HepG2 (cell line): ENCODE measurements around the gene METTL27. TPM values are rescaled to one million over a fixed set of nuclear protein-coding genes. Genes with fewer than 3 reads are reported as not detected.
A peak's percentile ranks its signal among the peaks of the same experiment; 100 is the strongest.

ENCODE experiments used
- CC2D1A ChIP-seq: sonication (generic); formaldehyde crosslinking; IDR thresholded peaks from 2 replicates; pipeline ENCODE4 v1.8.1; 2023; ENCODE audit warnings: mild to moderate bottlenecking, missing genetic modification reagents
- HDAC2 ChIP-seq: sonication (generic); formaldehyde crosslinking; IDR thresholded peaks from 2 replicates; pipeline ENCODE4 v1.4.0; 2020; ENCODE audit warnings: missing genetic modification reagents
- MED1 ChIP-seq: sonication (generic); formaldehyde crosslinking; IDR thresholded peaks from 2 replicates; pipeline ENCODE4 v1.4.0; 2020; ENCODE audit warnings: missing genetic modification reagents
- SRSF9 ChIP-seq: fragments of 200-400 bp; formaldehyde crosslinking; IDR thresholded peaks from 2 replicates; pipeline ENCODE4 v1.6.1; 2018; ENCODE audit warnings: borderline replicate concordance, mild to moderate bottlenecking, low read depth, low read length; ENCODE audit not compliant: insufficient read depth, poor library complexity, severe bottlenecking
- ZNF121 ChIP-seq: sonication (generic); formaldehyde crosslinking; IDR thresholded peaks from 2 replicates; pipeline ENCODE4 v1.5.0; 2020; ENCODE audit warnings: mild to moderate bottlenecking, missing genetic modification reagents
- ZNF317 ChIP-seq: sonication (generic); formaldehyde crosslinking; IDR thresholded peaks from 2 replicates; pipeline ENCODE4 v1.5.0; 2020; ENCODE audit warnings: mild to moderate bottlenecking, missing genetic modification reagents
- ZNF337 ChIP-seq: sonication (generic); formaldehyde crosslinking; IDR thresholded peaks from 2 replicates; pipeline ENCODE4 v1.5.1; 2020; ENCODE audit warnings: missing genetic modification reagents, low read depth, mild to moderate bottlenecking, borderline replicate concordance
- ZNF564 ChIP-seq: sonication (generic); formaldehyde crosslinking; IDR thresholded peaks from 2 replicates; pipeline ENCODE4 v1.8.1; 2023; ENCODE audit warnings: mild to moderate bottlenecking, missing genetic modification reagents
- ZNF878 ChIP-seq: sonication (generic); formaldehyde crosslinking; IDR thresholded peaks from 2 replicates; pipeline ENCODE4 v1.8.1; 2023; ENCODE audit warnings: mild to moderate bottlenecking, missing genetic modification reagents, moderate library complexity
- polyA plus RNA-seq, 8 experiments: library from polyadenylated mRNA; depleted of rRNA in 3 of 8; stranded (reverse) in 7 of 8; unstranded in 1 of 8; fragments of >200 nt; fragmentation: Illumina TruSeq in 4 of 8; extraction: Trizol in 4 of 8; gene quantifications; 2 replicates each; pipeline versions ENCODE4 v1.2.1 to v1.2.3, GENCODE V29; 2011 to 2016; ENCODE audit warnings: low read depth in 4 of 8, missing spikeins in 1 of 8, mixed read lengths in 1 of 8; ENCODE audit not compliant: insufficient read depth in 1 of 8
- total RNA-seq, 5 experiments: library from RNA; depleted of rRNA; stranded (reverse); fragments of >200 nt; fragmentation: Illumina TruSeq; extraction: Trizol; gene quantifications; 2 replicates each; pipeline ENCODE4 v1.2.3, GENCODE V29; 2016; ENCODE audit warnings: low read depth in 1 of 5
- TF ChIP-seq, protein P1 (sequence below): sonication (generic); formaldehyde crosslinking; IDR thresholded peaks from 2 replicates; pipeline ENCODE4 v1.8.0; 2022; ENCODE audit warnings: mild to moderate bottlenecking, missing genetic modification reagents
- TF ChIP-seq, protein P2 (sequence below): sonication (generic); formaldehyde crosslinking; IDR thresholded peaks from 2 replicates; pipeline ENCODE4 v1.4.0; 2020; ENCODE audit warnings: mild to moderate bottlenecking, missing genetic modification reagents
- TF ChIP-seq, protein P3 (sequence below): sonication (generic); formaldehyde crosslinking; conservative IDR thresholded peaks from 2 replicates; pipeline ENCODE4 v1.8.0; 2022; ENCODE audit warnings: low read depth, missing genetic modification reagents
- TF ChIP-seq, protein P4 (sequence below): sonication (generic); formaldehyde crosslinking; IDR thresholded peaks from 2 replicates; pipeline ENCODE4 v1.4.0; 2020; ENCODE audit warnings: mild to moderate bottlenecking, missing genetic modification reagents
- TF ChIP-seq, protein P5 (sequence below): sonication (generic); formaldehyde crosslinking; IDR thresholded peaks from 2 replicates; pipeline ENCODE4 v1.8.0; 2022; ENCODE audit warnings: missing genetic modification reagents, mild to moderate bottlenecking, moderate library complexity, borderline replicate concordance
- TF ChIP-seq, protein P6 (sequence below): sonication (generic); formaldehyde crosslinking; conservative IDR thresholded peaks from 2 replicates; pipeline ENCODE4 v1.4.0; 2020; ENCODE audit warnings: missing genetic modification reagents

Gene METTL27
- total and polyA plus RNA-seq, 2 of the 13 experiments (the other 11 are each of a cell fraction or from before 2014, with no cell fraction given) = 2.0 to 3.0 TPM

DNA sequence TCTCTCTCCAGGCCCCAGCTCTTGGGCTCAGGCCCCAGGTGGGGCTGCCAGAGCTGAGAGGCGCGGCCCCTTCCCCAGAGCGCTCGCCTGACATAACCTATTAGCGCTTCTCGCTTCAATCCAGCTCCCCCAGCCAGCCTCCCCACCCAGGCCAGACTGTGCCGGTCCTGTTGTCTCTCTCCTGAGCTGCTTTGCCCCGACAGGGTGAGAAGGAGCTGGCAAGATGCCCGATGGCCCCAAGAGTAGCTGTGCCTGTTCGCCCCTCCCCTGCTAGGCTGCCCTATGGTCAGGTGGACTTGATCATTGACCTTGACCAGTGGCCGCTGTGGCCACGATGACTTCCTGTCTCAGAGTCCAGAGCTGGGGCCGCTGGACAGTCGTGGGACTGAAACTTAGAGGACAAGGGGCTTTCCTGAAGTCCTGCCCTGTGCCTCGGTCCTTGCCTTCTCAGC is 27.8 kb upstream of the METTL27 start (continued):
- TF ChIP-seq, protein P1, sequence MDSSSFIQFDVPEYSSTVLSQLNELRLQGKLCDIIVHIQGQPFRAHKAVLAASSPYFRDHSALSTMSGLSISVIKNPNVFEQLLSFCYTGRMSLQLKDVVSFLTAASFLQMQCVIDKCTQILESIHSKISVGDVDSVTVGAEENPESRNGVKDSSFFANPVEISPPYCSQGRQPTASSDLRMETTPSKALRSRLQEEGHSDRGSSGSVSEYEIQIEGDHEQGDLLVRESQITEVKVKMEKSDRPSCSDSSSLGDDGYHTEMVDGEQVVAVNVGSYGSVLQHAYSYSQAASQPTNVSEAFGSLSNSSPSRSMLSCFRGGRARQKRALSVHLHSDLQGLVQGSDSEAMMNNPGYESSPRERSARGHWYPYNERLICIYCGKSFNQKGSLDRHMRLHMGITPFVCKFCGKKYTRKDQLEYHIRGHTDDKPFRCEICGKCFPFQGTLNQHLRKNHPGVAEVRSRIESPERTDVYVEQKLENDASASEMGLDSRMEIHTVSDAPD (CRISPR knock-in tag) = no peak
- TF ChIP-seq, protein P2, sequence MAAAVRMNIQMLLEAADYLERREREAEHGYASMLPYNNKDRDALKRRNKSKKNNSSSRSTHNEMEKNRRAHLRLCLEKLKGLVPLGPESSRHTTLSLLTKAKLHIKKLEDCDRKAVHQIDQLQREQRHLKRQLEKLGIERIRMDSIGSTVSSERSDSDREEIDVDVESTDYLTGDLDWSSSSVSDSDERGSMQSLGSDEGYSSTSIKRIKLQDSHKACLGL (CRISPR knock-in tag) = no peak; the same call in none of the 2 replicates
- TF ChIP-seq ZNF337 (CRISPR knock-in tag) (no peak), ZNF317 (peak; percentile 64; the same call in 1 of the 2 replicates), SRSF9 (no peak), MED1 (CRISPR knock-in tag) (peak; percentile 66), HDAC2 (CRISPR knock-in tag) (peak; percentile 83; the same call in 1 of the 2 replicates), ZNF121 (CRISPR knock-in tag) (no peak), ZNF878 (CRISPR knock-in tag) (no peak), CC2D1A (CRISPR knock-in tag) (no peak), ZNF564 (CRISPR knock-in tag) (no peak)
- TF ChIP-seq, protein P3, sequence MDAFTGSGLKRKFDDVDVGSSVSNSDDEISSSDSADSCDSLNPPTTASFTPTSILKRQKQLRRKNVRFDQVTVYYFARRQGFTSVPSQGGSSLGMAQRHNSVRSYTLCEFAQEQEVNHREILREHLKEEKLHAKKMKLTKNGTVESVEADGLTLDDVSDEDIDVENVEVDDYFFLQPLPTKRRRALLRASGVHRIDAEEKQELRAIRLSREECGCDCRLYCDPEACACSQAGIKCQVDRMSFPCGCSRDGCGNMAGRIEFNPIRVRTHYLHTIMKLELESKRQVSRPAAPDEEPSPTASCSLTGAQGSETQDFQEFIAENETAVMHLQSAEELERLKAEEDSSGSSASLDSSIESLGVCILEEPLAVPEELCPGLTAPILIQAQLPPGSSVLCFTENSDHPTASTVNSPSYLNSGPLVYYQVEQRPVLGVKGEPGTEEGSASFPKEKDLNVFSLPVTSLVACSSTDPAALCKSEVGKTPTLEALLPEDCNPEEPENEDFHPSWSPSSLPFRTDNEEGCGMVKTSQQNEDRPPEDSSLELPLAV = no peak
- TF ChIP-seq, protein P4, sequence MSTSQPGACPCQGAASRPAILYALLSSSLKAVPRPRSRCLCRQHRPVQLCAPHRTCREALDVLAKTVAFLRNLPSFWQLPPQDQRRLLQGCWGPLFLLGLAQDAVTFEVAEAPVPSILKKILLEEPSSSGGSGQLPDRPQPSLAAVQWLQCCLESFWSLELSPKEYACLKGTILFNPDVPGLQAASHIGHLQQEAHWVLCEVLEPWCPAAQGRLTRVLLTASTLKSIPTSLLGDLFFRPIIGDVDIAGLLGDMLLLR = 0 out of 2 replicates have a peak, but pooled peaks have one; percentile 19
- TF ChIP-seq, protein P5, sequence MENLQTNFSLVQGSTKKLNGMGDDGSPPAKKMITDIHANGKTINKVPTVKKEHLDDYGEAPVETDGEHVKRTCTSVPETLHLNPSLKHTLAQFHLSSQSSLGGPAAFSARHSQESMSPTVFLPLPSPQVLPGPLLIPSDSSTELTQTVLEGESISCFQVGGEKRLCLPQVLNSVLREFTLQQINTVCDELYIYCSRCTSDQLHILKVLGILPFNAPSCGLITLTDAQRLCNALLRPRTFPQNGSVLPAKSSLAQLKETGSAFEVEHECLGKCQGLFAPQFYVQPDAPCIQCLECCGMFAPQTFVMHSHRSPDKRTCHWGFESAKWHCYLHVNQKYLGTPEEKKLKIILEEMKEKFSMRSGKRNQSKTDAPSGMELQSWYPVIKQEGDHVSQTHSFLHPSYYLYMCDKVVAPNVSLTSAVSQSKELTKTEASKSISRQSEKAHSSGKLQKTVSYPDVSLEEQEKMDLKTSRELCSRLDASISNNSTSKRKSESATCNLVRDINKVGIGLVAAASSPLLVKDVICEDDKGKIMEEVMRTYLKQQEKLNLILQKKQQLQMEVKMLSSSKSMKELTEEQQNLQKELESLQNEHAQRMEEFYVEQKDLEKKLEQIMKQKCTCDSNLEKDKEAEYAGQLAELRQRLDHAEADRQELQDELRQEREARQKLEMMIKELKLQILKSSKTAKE = peak; percentile 94
- TF ChIP-seq, protein P6, sequence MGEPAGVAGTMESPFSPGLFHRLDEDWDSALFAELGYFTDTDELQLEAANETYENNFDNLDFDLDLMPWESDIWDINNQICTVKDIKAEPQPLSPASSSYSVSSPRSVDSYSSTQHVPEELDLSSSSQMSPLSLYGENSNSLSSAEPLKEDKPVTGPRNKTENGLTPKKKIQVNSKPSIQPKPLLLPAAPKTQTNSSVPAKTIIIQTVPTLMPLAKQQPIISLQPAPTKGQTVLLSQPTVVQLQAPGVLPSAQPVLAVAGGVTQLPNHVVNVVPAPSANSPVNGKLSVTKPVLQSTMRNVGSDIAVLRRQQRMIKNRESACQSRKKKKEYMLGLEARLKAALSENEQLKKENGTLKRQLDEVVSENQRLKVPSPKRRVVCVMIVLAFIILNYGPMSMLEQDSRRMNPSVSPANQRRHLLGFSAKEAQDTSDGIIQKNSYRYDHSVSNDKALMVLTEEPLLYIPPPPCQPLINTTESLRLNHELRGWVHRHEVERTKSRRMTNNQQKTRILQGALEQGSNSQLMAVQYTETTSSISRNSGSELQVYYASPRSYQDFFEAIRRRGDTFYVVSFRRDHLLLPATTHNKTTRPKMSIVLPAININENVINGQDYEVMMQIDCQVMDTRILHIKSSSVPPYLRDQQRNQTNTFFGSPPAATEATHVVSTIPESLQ (CRISPR knock-in tag) = no peak
